ENCODE results near the gene CALHM1. TPM values are rescaled to one million over a fixed set of nuclear protein-coding genes. Genes with fewer than 3 reads are reported as not detected.

The CALHM1 gene
- total RNA-seq, 4 donors from 2014 or later, result 0.85 TPM; not detected in 3

DNA sequence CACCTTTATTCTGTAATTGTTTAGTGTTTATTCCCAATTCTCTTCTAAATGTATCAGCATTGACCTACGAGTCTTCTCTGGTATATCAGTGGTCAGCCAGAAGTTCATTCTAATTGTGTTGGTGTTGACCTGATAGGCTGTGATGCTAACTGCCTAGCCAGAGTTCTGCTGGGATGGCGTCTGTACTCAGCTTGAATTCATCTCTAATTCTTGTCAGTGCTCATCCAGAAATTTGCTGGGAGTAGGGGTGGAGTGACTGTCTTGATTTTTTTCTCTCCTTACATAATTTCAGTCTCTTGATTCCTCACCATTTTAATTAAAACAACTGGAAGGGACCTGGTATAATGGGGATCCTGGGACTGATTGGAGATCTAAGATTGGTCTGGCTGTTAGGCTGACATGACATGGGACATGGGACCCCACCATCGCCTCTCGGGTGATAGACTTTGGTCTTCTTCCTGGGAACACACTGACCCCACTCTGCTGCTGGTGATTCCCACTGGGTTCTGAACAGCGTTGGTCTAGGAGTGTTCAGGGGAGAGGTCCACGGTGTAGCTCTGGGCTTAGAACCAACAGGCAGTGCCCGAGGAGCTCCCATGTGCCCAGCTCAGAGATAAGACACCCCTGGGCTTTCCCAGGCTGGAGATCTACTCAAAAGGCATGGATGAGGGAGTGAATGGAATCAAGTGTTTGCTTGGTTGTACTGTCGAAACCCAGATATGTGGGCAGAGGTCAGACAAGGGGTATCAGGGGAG is 38.6 kb upstream of the CALHM1 start:
- Histone ChIP-seq H3K36me3 (no peaks in the 10 kb centered on the region), H3K27ac (no peak overlapping the region), H3K9me3 (no peaks in the 10 kb centered on the region), H3K4me3 (no peak overlapping the region), H3K4me1 (peaks cover 0 to 10% (median 4%) of the 10 kb centered on the region in 4 donors), H3K27me3 (peaks cover 0 to 17% of the 10 kb centered on the region in 2 donors)
- TF ChIP-seq, protein P1, sequence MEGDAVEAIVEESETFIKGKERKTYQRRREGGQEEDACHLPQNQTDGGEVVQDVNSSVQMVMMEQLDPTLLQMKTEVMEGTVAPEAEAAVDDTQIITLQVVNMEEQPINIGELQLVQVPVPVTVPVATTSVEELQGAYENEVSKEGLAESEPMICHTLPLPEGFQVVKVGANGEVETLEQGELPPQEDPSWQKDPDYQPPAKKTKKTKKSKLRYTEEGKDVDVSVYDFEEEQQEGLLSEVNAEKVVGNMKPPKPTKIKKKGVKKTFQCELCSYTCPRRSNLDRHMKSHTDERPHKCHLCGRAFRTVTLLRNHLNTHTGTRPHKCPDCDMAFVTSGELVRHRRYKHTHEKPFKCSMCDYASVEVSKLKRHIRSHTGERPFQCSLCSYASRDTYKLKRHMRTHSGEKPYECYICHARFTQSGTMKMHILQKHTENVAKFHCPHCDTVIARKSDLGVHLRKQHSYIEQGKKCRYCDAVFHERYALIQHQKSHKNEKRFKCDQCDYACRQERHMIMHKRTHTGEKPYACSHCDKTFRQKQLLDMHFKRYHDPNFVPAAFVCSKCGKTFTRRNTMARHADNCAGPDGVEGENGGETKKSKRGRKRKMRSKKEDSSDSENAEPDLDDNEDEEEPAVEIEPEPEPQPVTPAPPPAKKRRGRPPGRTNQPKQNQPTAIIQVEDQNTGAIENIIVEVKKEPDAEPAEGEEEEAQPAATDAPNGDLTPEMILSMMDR (IDR thresholded peaks at IDR 0.05), result no peak
- no peak for TF ChIP-seq POLR2A (IDR thresholded peaks at IDR 0.05)
- no peak for DNase-seq

- Histone ChIP-seq H3K27ac (no peak overlapping the region), H3K9me3 (no peaks in the 10 kb centered on the region), H3K27me3 (peaks cover 0 to 17% of the 10 kb centered on the region in 2 donors), H3K4me1 (peaks cover 0 to 10% (median 4%) of the 10 kb centered on the region in 4 donors), H3K4me3 (no peak overlapping the region), H3K36me3 (no peaks in the 10 kb centered on the region)
- DNase-seq, result no peak
- TF ChIP-seq POLR2A (IDR thresholded peaks at IDR 0.05), result no peak
- TF ChIP-seq, protein P1 (IDR thresholded peaks at IDR 0.05), result no peak
Observed at GRCh38 chr10:103495321-103495720, 36.6 kb upstream of the CALHM1 start.

DNA sequence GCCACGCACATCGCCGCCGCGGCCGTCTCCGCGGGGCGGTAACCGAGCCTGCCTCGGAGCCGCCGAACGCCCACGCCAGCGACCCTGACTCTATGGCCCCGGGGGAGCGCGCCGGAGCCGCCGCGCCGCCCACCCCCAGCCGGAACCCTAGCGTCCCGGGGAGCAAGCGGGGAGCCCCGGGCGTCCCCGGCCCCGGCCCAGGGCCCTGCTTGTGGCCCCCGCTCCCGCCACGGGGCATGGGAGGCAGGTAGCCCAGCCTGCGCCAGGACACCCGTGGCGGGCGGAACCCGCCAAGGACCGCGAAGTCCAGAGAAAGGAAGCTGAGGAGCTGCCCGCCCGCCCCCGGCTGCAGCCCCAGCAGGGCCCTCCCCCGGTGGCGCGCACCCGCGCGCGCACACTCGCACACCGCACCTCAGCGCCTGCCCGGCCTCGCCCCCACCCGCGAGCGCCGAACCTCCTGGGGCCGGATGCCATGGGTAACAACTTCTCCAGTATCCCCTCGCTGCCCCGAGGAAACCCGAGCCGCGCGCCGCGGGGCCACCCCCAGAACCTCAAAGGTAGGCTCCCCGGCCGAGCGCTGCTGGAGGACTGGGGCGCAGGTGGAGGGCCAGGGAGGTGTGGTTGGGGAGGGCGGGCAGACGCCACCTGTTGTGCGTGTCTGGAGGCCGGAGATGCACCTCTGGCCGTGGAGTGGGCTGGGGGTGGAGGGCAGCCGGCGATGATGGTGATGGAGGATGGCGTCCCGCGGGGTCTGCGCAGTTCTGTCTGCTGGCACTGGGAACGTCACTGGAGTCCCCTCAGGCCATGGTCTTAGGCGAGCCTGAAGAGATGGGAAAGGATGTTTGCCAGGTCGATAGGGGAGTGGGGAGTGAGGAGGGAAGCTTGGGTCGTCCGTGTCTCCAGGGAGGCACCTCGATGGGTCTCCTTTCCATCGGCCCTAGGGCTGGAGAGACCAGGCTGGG is 35.5 kb upstream of the CALHM1 start:
- H3K27me3 ChIP-seq, result peaks cover 0 to 17% of the 10 kb centered on the region in 2 donors
- no peaks in the 10 kb centered on the region for H3K36me3 ChIP-seq
- peaks cover 0 to 10% (median 4%) of the 10 kb centered on the region in 4 donors for H3K4me1 ChIP-seq
- H3K27ac ChIP-seq, result peak overlapping the region in 2 of 4 donors; percentile 5 to 30
- H3K4me3 ChIP-seq, result peak overlapping the region; percentile 37 to 72 (median 64)
- DNase-seq, result peak in 1 of 3 donors; percentile 56
- H3K9me3 ChIP-seq, result no peaks in the 10 kb centered on the region
- TF ChIP-seq, protein P1 (IDR thresholded peaks at IDR 0.05), result no peak
- no peak for TF ChIP-seq POLR2A (IDR thresholded peaks at IDR 0.05)

DNA sequence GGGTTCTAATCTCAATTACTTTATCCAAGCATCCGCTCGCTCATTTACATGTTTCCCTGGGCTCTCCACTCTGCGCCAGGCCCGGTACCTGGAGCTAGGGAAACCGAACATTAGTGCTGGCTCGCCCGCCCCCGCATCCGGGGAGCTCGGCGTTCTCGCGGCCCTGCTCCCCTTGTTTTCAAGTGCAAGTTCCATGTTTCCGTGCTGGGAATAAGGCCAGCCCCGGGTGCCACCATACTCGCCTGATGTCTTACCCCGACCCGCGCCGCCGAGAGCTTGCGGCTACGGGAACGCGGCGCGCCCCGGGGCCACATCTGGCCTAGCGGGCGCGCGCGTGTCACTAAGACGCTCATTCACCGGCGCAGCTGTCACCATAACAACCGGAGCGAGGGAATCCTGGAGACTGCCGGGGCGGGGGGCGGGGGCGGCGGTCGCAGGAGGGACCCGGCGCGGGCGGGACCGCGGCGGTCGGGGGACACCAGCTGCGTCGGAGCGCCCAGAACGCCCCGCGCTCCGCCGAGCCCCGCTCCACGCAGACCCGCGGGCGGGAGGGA is 34.7 kb upstream of the CALHM1 start, which contains the start of gene NEURL1:
Gene NEURL1 (plus strand): TSS at position 344 of the 554 bp plus-strand sequence. CDS start 683 bp downstream, outside the sequence.
- Histone ChIP-seq H3K27ac (peak within 1 kb of the TSS in 2 of 4 donors; percentile 5 to 30), H3K36me3 (no peaks in the 10 kb centered on the region), H3K4me3 (peak within 1 kb of the TSS; percentile 37 to 72 (median 64)), H3K27me3 (peaks cover 0 to 17% of the 10 kb centered on the region in 2 donors), H3K9me3 (no peaks in the 10 kb centered on the region), H3K4me1 (peaks cover 0 to 10% (median 4%) of the 10 kb centered on the region in 4 donors)
- DNase-seq, result no peak
- TF ChIP-seq POLR2A (IDR thresholded peaks at IDR 0.05), result no peak
- TF ChIP-seq, protein P1 (IDR thresholded peaks at IDR 0.05), result no peak

GRCh38 chr10:103492655-103493261 is 34.1 kb upstream of the CALHM1 start:
- TF ChIP-seq, protein P1 (IDR thresholded peaks at IDR 0.05), result no peak
- no peak for TF ChIP-seq POLR2A (IDR thresholded peaks at IDR 0.05)
- Histone ChIP-seq H3K27me3 (peaks cover 0 to 17% of the 10 kb centered on the region in 2 donors), H3K36me3 (no peaks in the 10 kb centered on the region), H3K9me3 (no peaks in the 10 kb centered on the region), H3K4me3 (peak overlapping the region in 2 of 4 donors; percentile 66 to 72), H3K4me1 (peaks cover 0 to 10% (median 4%) of the 10 kb centered on the region in 4 donors), H3K27ac (no peak overlapping the region)
- DNase-seq, result no peak
